Measurements from ENCODE around the gene LCN10.

LCN10 gene

GRCh38 chr9:136765041-136765440 is 22.3 kb upstream of the LCN10 start:
- Histone ChIP-seq H3K4me1 (peaks cover 0 to 14% (median 2%) of the 10 kb centered on the region in 4 donors), H3K27ac (no peak overlapping the region), H3K27me3 (peaks cover 0 to 73% of the 10 kb centered on the region in 2 donors), H3K36me3 (no peaks in the 10 kb centered on the region), H3K4me3 (no peak overlapping the region), H3K9me3 (no peaks in the 10 kb centered on the region)
- intact Hi-C loops (cut with DNase I; ENCODE audit: low total_unique reads): no loop called here
- peak in 1 of 2 donors; percentile 45 for DNase-seq
- TF ChIP-seq CTCF (IDR thresholded peaks at IDR 0.05): no peak

- no peak for TF ChIP-seq CTCF (IDR thresholded peaks at IDR 0.05)
- intact Hi-C loops (cut with DNase I; ENCODE audit: low total_unique reads): no loop called here
- peak in 1 of 2 donors; percentile 56 for DNase-seq
- no peak within 1 kb of the TSS for H3K4me3 ChIP-seq
- peaks cover 0 to 10% (median 2%) of the 10 kb centered on the region in 4 donors for H3K4me1 ChIP-seq
- no peak within 1 kb of the TSS for H3K27ac ChIP-seq
- peaks cover 0 to 77% of the 10 kb centered on the region in 2 donors for H3K27me3 ChIP-seq
- H3K9me3 ChIP-seq: no peaks in the 10 kb centered on the region
- no peaks in the 10 kb centered on the region for H3K36me3 ChIP-seq
These were observed 21.7 kb upstream of the LCN10 start, which contains the start of gene LCN15 for GRCh38 chr9:136764301-136764891. Gene LCN15, minus strand, starts transcription at chr9:136764518. Its CDS starts 30 bp downstream, at chr9:136764488.

- Histone ChIP-seq H3K4me1 (peaks cover 0 to 10% (median 2%) of the 10 kb centered on the region in 4 donors), H3K36me3 (no peaks in the 10 kb centered on the region), H3K4me3 (no peak overlapping the region), H3K27me3 (peaks cover 0 to 84% of the 10 kb centered on the region in 2 donors), H3K27ac (no peak overlapping the region), H3K9me3 (no peaks in the 10 kb centered on the region)
- peak in 1 of 2 donors; percentile 52 for DNase-seq
- intact Hi-C loops (cut with DNase I; ENCODE audit: low total_unique reads): no loop called here
- TF ChIP-seq CTCF (IDR thresholded peaks at IDR 0.05): no peak
These were observed 20.9 kb upstream of the LCN10 start for GRCh38 chr9:136763649-136764035.

- no peak overlapping the region for H3K27ac ChIP-seq
- peaks cover 0 to 86% of the 10 kb centered on the region in 2 donors for H3K27me3 ChIP-seq
- TF ChIP-seq CTCF (IDR thresholded peaks at IDR 0.05): no peak
- peaks cover 0 to 10% (median 2%) of the 10 kb centered on the region in 4 donors for H3K4me1 ChIP-seq
- H3K4me3 ChIP-seq: no peak overlapping the region
- H3K9me3 ChIP-seq: no peaks in the 10 kb centered on the region
- peak in 1 of 2 donors; percentile 51 for DNase-seq
- intact Hi-C loops (cut with DNase I; ENCODE audit: low total_unique reads): no loop called here
- H3K36me3 ChIP-seq: no peaks in the 10 kb centered on the region
These were observed 20.3 kb upstream of the LCN10 start for GRCh38 chr9:136762915-136763648.

- no peaks in the 10 kb centered on the region for H3K9me3 ChIP-seq
- intact Hi-C loops (cut with DNase I; ENCODE audit: low total_unique reads): no loop called here
- H3K4me1 ChIP-seq: peaks cover 0 to 10% (median 2%) of the 10 kb centered on the region in 4 donors
- no peak for TF ChIP-seq CTCF (IDR thresholded peaks at IDR 0.05)
- H3K36me3 ChIP-seq: no peaks in the 10 kb centered on the region
- peaks cover 0 to 86% of the 10 kb centered on the region in 2 donors for H3K27me3 ChIP-seq
- no peak overlapping the region for H3K27ac ChIP-seq
- DNase-seq: no peak
- H3K4me3 ChIP-seq: no peak overlapping the region
These were observed 19.5 kb upstream of the LCN10 start for GRCh38 chr9:136762221-136762691.

Data from tibial artery (tissue), 4 donors.